ENCODE data around the gene RB1.
A peak's percentile ranks its signal among the peaks of the same experiment; 100 is the strongest.

The RB1 gene

DNA sequence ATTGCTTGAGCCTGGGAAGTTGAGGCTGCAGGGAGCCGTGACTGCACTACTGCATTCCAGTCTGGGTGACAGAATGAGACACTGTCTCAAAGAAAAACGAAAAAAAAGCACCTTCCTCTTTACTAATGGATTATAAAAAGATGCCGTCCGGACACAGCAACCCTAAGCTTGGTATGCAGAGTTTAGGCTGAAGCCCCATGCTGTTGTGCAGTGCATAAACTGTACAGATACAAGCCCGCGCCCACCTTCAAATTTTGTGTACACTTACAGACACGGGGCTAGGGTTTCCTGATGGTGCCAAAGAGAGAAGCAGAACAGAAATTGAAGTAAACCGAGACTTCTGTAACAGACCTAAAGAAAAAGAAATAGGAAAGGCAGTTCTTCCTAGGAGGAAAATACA lies 100.4 kb downstream of the RB1 start:
- no peak for DNase-seq (ENCODE audit: low read depth)
- TF ChIP-seq, protein P1, sequence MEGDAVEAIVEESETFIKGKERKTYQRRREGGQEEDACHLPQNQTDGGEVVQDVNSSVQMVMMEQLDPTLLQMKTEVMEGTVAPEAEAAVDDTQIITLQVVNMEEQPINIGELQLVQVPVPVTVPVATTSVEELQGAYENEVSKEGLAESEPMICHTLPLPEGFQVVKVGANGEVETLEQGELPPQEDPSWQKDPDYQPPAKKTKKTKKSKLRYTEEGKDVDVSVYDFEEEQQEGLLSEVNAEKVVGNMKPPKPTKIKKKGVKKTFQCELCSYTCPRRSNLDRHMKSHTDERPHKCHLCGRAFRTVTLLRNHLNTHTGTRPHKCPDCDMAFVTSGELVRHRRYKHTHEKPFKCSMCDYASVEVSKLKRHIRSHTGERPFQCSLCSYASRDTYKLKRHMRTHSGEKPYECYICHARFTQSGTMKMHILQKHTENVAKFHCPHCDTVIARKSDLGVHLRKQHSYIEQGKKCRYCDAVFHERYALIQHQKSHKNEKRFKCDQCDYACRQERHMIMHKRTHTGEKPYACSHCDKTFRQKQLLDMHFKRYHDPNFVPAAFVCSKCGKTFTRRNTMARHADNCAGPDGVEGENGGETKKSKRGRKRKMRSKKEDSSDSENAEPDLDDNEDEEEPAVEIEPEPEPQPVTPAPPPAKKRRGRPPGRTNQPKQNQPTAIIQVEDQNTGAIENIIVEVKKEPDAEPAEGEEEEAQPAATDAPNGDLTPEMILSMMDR (IDR thresholded peaks at IDR 0.05; ENCODE audit: low read depth, low read length) = no peak
- TF ChIP-seq POLR2A (IDR thresholded peaks at IDR 0.05; ENCODE audit: extremely low read depth, insufficient read length) = no peak
- TF ChIP-seq, protein P2, sequence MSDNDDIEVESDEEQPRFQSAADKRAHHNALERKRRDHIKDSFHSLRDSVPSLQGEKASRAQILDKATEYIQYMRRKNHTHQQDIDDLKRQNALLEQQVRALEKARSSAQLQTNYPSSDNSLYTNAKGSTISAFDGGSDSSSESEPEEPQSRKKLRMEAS (IDR thresholded peaks at IDR 0.05; ENCODE audit: low read depth, low read length) = no peak
- TF ChIP-seq MYC (IDR thresholded peaks at IDR 0.05; ENCODE audit: low read depth, low read length) = no peak
- H3K4me3 ChIP-seq (ENCODE audit: low read depth, low read length) = no peak overlapping the region

DNA sequence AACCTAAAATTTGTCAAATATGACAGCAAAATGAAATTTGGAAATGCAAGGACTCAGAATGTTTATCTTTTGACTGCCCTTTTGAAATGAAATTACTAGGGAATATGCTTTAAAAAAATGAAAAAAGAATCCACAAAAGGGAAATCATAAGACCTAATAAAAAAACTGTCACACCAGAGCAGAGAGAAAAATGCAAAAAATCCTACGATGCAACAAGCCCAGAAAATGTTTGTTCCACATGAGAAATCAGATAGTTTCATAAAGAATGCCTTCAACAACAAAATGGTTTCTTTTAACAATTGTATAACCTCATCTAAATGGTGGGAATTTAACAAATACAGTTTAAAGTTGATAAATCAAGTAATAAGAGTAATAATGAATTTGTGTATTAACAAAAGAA lies 101.4 kb downstream of the RB1 start:
- TF ChIP-seq POLR2A (IDR thresholded peaks at IDR 0.05; ENCODE audit: extremely low read depth, insufficient read length) = no peak
- TF ChIP-seq, protein P1 (IDR thresholded peaks at IDR 0.05; ENCODE audit: low read depth, low read length) = no peak
- TF ChIP-seq, protein P2 (IDR thresholded peaks at IDR 0.05; ENCODE audit: low read depth, low read length) = no peak
- no peak for TF ChIP-seq MYC (IDR thresholded peaks at IDR 0.05; ENCODE audit: low read depth, low read length)
- DNase-seq (ENCODE audit: low read depth) = no peak
- no peak overlapping the region for H3K4me3 ChIP-seq (ENCODE audit: low read depth, low read length)

DNA sequence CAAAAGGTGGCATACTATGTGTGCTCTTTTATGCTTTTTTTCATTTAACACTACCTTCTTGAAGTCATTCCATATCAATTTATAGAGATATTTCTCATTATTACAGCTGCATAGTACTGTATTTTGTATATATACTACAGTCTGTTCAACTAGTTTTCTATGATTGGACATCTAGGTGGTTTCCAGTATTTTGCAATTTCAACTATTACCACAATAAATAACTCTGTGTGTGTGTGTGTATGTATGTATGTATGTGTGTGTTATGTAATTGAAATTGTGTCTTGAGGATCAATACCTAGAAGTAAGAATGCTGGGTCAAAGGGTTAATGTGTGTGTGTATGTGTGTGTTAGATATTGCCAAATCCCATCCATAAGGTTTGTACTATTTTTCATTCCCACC lies 102.3 kb downstream of the RB1 start:
- no peak overlapping the region for H3K4me3 ChIP-seq (ENCODE audit: low read depth, low read length)
- DNase-seq (ENCODE audit: low read depth) = no peak
- TF ChIP-seq, protein P1 (IDR thresholded peaks at IDR 0.05; ENCODE audit: low read depth, low read length) = no peak

DNA sequence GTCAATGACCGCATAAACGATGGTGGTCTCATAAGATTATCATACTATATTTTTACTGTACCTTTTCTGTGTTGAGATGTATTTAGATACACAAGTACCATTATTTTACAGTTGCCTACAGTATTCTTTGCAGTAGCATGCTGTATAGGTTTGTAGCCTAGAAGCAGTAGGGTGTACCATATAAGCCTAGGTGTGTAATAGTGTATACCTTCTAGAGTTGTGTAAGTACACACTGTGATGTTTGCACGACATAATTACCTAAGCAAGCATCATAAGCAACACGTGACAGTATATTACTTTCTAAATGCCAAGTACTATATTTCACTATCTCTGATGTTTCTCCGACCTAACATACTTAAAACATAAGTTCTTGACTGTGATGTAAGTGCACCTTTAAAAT lies 106.6 kb downstream of the RB1 start:
- TF ChIP-seq MYC (IDR thresholded peaks at IDR 0.05; ENCODE audit: low read depth, low read length) (no peak), POLR2A (IDR thresholded peaks at IDR 0.05; ENCODE audit: extremely low read depth, insufficient read length) (no peak)
- TF ChIP-seq, protein P2 (IDR thresholded peaks at IDR 0.05; ENCODE audit: low read depth, low read length) = no peak
- no peak for DNase-seq (ENCODE audit: low read depth)
- H3K4me3 ChIP-seq (ENCODE audit: low read depth, low read length) = no peak overlapping the region

DNA sequence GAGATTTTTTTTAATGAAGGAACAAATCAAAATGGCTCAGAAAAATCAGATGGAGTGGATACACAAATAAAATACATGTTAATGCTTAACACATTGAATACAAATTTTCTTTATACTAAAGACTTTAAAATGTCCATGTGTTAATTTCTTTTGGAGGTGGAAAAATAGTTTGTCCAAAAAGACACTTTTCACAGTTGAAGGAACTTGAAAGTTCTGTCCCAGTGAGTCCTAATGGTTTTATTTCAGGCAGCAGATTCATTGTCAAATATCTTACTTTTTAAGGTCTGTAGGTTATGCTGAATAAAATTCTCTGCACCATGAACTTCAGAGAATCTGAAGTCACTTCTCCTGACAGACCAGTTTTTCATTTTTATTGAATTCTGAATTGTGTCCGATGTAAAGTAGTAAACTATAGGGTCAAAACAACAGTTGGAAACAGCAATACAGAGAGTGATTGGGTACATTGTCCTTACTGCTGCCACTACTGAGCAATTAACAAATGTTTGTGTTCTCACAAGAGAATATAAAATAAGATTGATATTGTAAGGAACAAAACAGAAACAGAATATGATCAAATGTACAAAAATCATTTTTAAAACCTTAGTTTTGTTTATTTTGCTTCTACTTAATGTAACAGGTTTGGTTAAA lies 107.7 kb downstream of the RB1 start:
- TF ChIP-seq, protein P2 (IDR thresholded peaks at IDR 0.05; ENCODE audit: low read depth, low read length) = no peak
- TF ChIP-seq, protein P1 (IDR thresholded peaks at IDR 0.05; ENCODE audit: low read depth, low read length) = no peak
- no peak for TF ChIP-seq MYC (IDR thresholded peaks at IDR 0.05; ENCODE audit: low read depth, low read length)
- no peak for TF ChIP-seq POLR2A (IDR thresholded peaks at IDR 0.05; ENCODE audit: extremely low read depth, insufficient read length)
- no peak for DNase-seq (ENCODE audit: low read depth)
- peak overlapping the region; percentile 45 for H3K4me3 ChIP-seq (ENCODE audit: low read depth, low read length)

DNA sequence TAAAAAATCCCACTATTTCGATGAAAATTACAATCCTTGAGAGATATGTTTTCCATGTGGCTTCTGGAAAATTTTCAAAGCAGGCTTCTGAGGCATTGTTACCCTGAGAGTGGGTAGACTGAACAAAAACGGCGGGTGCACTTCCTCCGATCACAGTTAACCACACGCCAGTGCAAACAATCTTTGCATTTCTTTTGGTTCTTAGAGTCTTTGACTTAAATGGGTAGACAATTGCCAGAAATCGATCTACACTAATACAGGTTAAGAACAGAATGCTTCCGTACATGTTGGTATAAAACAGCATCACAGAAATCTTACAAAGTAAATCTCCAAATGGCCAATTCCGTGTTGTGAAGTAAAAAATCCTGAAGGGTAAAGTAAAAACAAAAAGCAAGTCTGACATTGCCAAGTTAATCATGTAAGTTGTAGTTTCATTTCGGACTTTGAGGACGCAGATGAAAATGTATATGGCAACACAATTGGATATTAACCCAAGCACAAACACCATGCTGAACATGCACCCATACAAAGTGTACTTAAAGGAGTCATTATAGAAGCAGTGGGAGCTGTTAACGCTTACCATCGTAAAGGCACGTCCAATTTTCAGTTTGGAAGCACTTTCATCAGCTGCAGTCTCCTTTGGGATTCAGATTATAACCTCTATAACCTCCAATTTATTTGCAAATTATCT lies 108.4 kb downstream of the RB1 start:
- DNase-seq (ENCODE audit: low read depth) = peak; percentile 18
- peak overlapping the region; percentile 45 for H3K4me3 ChIP-seq (ENCODE audit: low read depth, low read length)
- TF ChIP-seq, protein P2 (IDR thresholded peaks at IDR 0.05; ENCODE audit: low read depth, low read length) = no peak; the same call in 1 of the 2 replicates
- TF ChIP-seq POLR2A (IDR thresholded peaks at IDR 0.05; ENCODE audit: extremely low read depth, insufficient read length) (no peak), MYC (IDR thresholded peaks at IDR 0.05; ENCODE audit: low read depth, low read length) (no peak)
- TF ChIP-seq, protein P1 (IDR thresholded peaks at IDR 0.05; ENCODE audit: low read depth, low read length) = no peak
